ENCODE measurements around the gene USP6NL. TPM values are rescaled to one million over a fixed set of nuclear protein-coding genes. Genes with fewer than 3 reads are reported as not detected.

Gene USP6NL
- total and polyA plus RNA-seq, 10 of the 15 experiments (the other 5 are each of a cell fraction or from before 2014, with no cell fraction given): 4.0 to 27.7 (median 18.2) TPM

GRCh38 chr10:11553773-11554381, 57.6 kb downstream of the USP6NL start (continued):
- peak; percentile 53 for TF ChIP-seq SKIL (IDR thresholded peaks at IDR 0.05; ENCODE audit: low read depth, poor library complexity, severe bottlenecking)
- TF ChIP-seq CBX3 (IDR thresholded peaks at IDR 0.05; ENCODE audit: borderline replicate concordance, low read depth): no peak
- TF ChIP-seq, protein P1, sequence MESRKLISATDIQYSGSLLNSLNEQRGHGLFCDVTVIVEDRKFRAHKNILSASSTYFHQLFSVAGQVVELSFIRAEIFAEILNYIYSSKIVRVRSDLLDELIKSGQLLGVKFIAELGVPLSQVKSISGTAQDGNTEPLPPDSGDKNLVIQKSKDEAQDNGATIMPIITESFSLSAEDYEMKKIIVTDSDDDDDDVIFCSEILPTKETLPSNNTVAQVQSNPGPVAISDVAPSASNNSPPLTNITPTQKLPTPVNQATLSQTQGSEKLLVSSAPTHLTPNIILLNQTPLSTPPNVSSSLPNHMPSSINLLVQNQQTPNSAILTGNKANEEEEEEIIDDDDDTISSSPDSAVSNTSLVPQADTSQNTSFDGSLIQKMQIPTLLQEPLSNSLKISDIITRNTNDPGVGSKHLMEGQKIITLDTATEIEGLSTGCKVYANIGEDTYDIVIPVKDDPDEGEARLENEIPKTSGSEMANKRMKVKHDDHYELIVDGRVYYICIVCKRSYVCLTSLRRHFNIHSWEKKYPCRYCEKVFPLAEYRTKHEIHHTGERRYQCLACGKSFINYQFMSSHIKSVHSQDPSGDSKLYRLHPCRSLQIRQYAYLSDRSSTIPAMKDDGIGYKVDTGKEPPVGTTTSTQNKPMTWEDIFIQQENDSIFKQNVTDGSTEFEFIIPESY (IDR thresholded peaks at IDR 0.05): no peak
- no peak for TF ChIP-seq NR2F1 (conservative IDR thresholded peaks at IDR 0.05)
- no peak for TF ChIP-seq HDAC2 (IDR thresholded peaks at IDR 0.05)
- TF ChIP-seq RELB (IDR thresholded peaks at IDR 0.05; ENCODE audit: low read depth): peak; percentile 28; the same call in 1 of the 2 replicates
- peak in 1 of 2 experiments; percentile 9; a peak in 1 of 4 replicates for TF ChIP-seq BHLHE40 (IDR thresholded peaks at IDR 0.05; ENCODE audit: borderline replicate concordance in 1 of 2, low read depth in 2 of 2, low read length in 1 of 2)
- 0 out of 2 replicates have a peak, but pooled peaks have one; percentile 15 for TF ChIP-seq CBFB (IDR thresholded peaks at IDR 0.05; ENCODE audit: low read depth)
- no peak for TF ChIP-seq POLR2AphosphoS5 (IDR thresholded peaks at IDR 0.05; ENCODE audit: low read length)
- TF ChIP-seq ZBED1 (IDR thresholded peaks at IDR 0.05; ENCODE audit: borderline replicate concordance): no peak
- peak; percentile 51; the same call in 1 of the 2 replicates for TF ChIP-seq ATF2 (IDR thresholded peaks at IDR 0.05; ENCODE audit: low read length)
- peak; percentile 61 to 74; a peak in 3 of 4 replicates for TF ChIP-seq IKZF2 (IDR thresholded peaks at IDR 0.05)
- no peak for TF ChIP-seq ASH2L (IDR thresholded peaks at IDR 0.05; ENCODE audit: borderline replicate concordance, low read depth)
- TF ChIP-seq, protein P2, sequence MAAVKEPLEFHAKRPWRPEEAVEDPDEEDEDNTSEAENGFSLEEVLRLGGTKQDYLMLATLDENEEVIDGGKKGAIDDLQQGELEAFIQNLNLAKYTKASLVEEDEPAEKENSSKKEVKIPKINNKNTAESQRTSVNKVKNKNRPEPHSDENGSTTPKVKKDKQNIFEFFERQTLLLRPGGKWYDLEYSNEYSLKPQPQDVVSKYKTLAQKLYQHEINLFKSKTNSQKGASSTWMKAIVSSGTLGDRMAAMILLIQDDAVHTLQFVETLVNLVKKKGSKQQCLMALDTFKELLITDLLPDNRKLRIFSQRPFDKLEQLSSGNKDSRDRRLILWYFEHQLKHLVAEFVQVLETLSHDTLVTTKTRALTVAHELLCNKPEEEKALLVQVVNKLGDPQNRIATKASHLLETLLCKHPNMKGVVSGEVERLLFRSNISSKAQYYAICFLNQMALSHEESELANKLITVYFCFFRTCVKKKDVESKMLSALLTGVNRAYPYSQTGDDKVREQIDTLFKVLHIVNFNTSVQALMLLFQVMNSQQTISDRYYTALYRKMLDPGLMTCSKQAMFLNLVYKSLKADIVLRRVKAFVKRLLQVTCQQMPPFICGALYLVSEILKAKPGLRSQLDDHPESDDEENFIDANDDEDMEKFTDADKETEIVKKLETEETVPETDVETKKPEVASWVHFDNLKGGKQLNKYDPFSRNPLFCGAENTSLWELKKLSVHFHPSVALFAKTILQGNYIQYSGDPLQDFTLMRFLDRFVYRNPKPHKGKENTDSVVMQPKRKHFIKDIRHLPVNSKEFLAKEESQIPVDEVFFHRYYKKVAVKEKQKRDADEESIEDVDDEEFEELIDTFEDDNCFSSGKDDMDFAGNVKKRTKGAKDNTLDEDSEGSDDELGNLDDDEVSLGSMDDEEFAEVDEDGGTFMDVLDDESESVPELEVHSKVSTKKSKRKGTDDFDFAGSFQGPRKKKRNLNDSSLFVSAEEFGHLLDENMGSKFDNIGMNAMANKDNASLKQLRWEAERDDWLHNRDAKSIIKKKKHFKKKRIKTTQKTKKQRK (IDR thresholded peaks at IDR 0.05; ENCODE audit: low read depth, low read length): peak; percentile 33; the same call in 1 of the 2 replicates
- TF ChIP-seq, protein P3, sequence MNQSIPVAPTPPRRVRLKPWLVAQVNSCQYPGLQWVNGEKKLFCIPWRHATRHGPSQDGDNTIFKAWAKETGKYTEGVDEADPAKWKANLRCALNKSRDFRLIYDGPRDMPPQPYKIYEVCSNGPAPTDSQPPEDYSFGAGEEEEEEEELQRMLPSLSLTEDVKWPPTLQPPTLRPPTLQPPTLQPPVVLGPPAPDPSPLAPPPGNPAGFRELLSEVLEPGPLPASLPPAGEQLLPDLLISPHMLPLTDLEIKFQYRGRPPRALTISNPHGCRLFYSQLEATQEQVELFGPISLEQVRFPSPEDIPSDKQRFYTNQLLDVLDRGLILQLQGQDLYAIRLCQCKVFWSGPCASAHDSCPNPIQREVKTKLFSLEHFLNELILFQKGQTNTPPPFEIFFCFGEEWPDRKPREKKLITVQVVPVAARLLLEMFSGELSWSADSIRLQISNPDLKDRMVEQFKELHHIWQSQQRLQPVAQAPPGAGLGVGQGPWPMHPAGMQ (IDR thresholded peaks at IDR 0.05; ENCODE audit: borderline replicate concordance): no peak
- no peak for TF ChIP-seq NFYB (IDR thresholded peaks at IDR 0.05; ENCODE audit: insufficient read depth, low read depth, low read length)
- TF ChIP-seq HCFC1 (IDR thresholded peaks at IDR 0.05; ENCODE audit: low read length): no peak
- TF ChIP-seq SRF (IDR thresholded peaks at IDR 0.05; ENCODE audit: low read depth in 2 of 2, low read length in 2 of 2): no peak

Measured in GM12878 (cell line).